Stimulated activated naive CD4-positive, alpha-beta T cell (primary cell): ENCODE data around the gene ARHGEF26.

Experiments
- DNase-seq, 6 experiments: peaks; one replicate each; lab custom pipeline; 2025; lab: John Stamatoyannopoulos, UW

Gene ARHGEF26

GRCh38 chr3:154156530-154156929, 35.3 kb downstream of the ARHGEF26 start:
- no peak for DNase-seq

GRCh38 chr3:154161806-154162205, 40.6 kb downstream of the ARHGEF26 start:
- DNase-seq, result no peak

GRCh38 chr3:154164387-154164786, 43.2 kb downstream of the ARHGEF26 start:
- DNase-seq, result no peak

GRCh38 chr3:154168998-154169795, 48.0 kb downstream of the ARHGEF26 start:
- DNase-seq, result no peak

- DNase-seq, result no peak
These were observed 48.6 kb downstream of the ARHGEF26 start for GRCh38 chr3:154169796-154170110.

GRCh38 chr3:154170300-154170699, 49.1 kb downstream of the ARHGEF26 start:
- no peak for DNase-seq

GRCh38 chr3:154175041-154175440, 53.9 kb downstream of the ARHGEF26 start:
- DNase-seq, result no peak

- no peak for DNase-seq
These were observed 54.8 kb downstream of the ARHGEF26 start for GRCh38 chr3:154176036-154176435.

GRCh38 chr3:154177406-154177805, 56.2 kb downstream of the ARHGEF26 start:
- DNase-seq, result no peak

- no peak for DNase-seq
These were observed 57.0 kb downstream of the ARHGEF26 start for GRCh38 chr3:154178172-154178571.

- no peak for DNase-seq
These were observed 59.9 kb downstream of the ARHGEF26 start for GRCh38 chr3:154180836-154181691.

- no peak for DNase-seq
These were observed 61.2 kb downstream of the ARHGEF26 start for GRCh38 chr3:154182322-154182922.

- no peak for DNase-seq
These were observed 61.8 kb downstream of the ARHGEF26 start for GRCh38 chr3:154182975-154183374.

GRCh38 chr3:154184582-154184981, 63.4 kb downstream of the ARHGEF26 start:
- DNase-seq, result no peak

GRCh38 chr3:154188437-154188836, 67.2 kb downstream of the ARHGEF26 start:
- DNase-seq, result no peak

- no peak for DNase-seq
These were observed 67.7 kb downstream of the ARHGEF26 start for GRCh38 chr3:154188846-154189245.

- DNase-seq, result no peak
These were observed 70.3 kb downstream of the ARHGEF26 start for GRCh38 chr3:154191520-154191919.

GRCh38 chr3:154192225-154192624, 71.0 kb downstream of the ARHGEF26 start:
- no peak for DNase-seq

GRCh38 chr3:154193000-154193615, 71.9 kb downstream of the ARHGEF26 start:
- DNase-seq, result no peak

- DNase-seq, result no peak
These were observed 73.7 kb downstream of the ARHGEF26 start for GRCh38 chr3:154194877-154195276.

- no peak for DNase-seq
These were observed 74.6 kb downstream of the ARHGEF26 start for GRCh38 chr3:154195620-154196356.

- no peak for DNase-seq
These were observed 76.6 kb downstream of the ARHGEF26 start for GRCh38 chr3:154197751-154198150.
